GM18867 (cell line): ENCODE measurements around the gene KLK11.

Experiments
- ATAC-seq: cut with Tn5 transposase; IDR thresholded peaks from one replicate; pipeline ENCODE4 v1.9.1; 2021; ENCODE audit warnings: mild to moderate bottlenecking, moderate library complexity; ENCODE audit not compliant: unreplicated experiment

KLK11 gene

DNA sequence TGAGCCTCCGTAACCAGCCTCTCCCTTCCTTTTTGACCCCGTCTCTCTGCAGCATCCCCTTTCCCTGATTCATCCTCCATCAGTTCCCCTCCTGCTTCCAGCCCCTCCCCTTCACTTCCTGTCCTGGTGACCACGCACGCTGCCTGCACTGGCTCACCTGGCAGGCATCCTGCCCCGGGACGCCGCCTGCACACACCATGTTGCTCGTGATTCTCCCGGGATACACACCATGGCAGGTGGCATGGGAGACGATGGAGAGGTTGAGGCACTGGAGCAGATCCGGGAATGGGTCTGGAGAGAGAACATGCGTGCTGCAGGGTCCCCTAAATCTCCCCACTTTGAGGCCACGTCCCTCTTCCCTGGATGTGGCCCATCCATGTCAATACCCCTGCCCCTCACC, 4.2 kb upstream of the KLK11 start:
- ATAC-seq, result no peak

- ATAC-seq, result no peak
Observed at GRCh38 chr19:51029718-51030117, 3.3 kb upstream of the KLK11 start.

- ATAC-seq, result no peak
Observed at GRCh38 chr19:51027873-51028272, 1.5 kb upstream of the KLK11 start.

- ATAC-seq, result no peak
Observed at GRCh38 chr19:51027126-51027806, 850 bp upstream of the KLK11 start.

- ATAC-seq, result no peak
Observed at GRCh38 chr19:51025809-51026553, 435 bp downstream of the KLK11 start.

DNA sequence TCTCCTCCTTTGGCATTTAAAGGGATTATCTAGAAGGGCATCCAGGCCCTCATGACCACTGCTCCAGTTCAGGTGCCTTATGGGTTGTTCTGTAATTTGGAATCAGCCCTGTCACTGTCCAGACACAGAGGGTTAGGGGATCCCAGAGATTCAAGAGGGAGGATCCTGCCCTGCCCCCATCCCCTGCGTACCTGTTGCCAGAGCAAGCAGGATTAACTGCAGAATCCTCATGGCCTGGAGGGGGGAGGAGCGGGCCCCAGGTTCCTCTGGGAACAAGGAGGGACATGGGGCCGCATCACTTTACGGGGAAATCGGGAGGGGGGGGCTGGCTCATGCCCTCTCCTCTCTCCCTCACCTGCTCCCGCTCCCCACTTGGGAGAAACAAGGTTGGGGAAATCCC, 1.0 kb downstream of the KLK11 start:
- ATAC-seq, result no peak

- no peak for ATAC-seq
Observed at GRCh38 chr19:51024924-51025323, 1.5 kb downstream of the KLK11 start.

DNA sequence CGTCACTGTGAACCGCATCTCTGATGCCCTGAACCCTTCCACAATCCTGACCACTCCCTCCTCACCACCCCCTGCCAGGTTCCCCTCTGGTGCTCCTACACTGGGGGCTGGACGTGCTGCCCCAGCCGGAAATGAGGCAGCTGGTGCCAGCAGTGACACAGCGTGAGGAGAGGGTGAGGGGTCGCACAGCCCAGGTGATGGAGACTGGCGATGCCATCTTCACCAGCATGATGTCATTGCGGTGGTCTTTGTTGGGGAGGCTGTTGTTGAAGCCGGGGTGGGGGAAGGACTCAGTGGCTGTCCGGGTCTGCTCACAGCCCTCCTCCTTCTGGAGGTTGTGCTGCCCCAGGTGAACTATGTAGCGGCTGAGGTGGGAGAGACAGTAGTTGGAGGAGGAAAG, 2.5 kb downstream of the KLK11 start:
- no peak for ATAC-seq

- no peak for ATAC-seq
Observed at GRCh38 chr19:51022526-51022925, 3.9 kb downstream of the KLK11 start.

- no peak for ATAC-seq
Observed at GRCh38 chr19:51020988-51021651, 5.3 kb downstream of the KLK11 start.

DNA sequence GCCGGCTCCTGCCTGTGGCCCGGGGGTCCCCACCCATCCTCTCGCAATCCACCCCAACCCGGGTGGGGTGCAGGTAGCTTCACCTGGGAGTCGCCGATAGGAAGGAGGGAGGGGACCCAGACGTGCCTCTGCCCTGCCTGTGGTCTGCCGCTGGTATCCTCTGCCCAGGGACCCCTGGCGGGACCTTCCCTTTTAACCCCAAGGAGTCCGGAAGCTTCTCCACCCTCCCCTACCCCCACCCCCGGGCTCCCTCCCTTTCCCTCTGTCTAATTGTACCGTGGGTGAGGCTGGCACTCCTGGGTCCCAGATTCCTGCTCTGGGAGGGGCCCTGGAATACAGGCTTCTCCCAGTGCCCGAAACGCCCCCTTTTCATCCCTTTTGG, 6.9 kb downstream of the KLK11 start, which contains the start of gene KLK10:
TSS of gene KLK10 (minus strand) at position 166 of the 382 bp plus-strand sequence. CDS start 579 bp downstream, outside the sequence.
- ATAC-seq, result no peak

- no peak for ATAC-seq
Observed at GRCh38 chr19:51018745-51019543, 7.5 kb downstream of the KLK11 start.

- no peak for ATAC-seq
Observed at GRCh38 chr19:51016798-51017683, 9.4 kb downstream of the KLK11 start.

GRCh38 chr19:51015691-51016267, 10.6 kb downstream of the KLK11 start:
- ATAC-seq, result no peak

GRCh38 chr19:51014242-51014641, 12.2 kb downstream of the KLK11 start:
- ATAC-seq, result no peak

DNA sequence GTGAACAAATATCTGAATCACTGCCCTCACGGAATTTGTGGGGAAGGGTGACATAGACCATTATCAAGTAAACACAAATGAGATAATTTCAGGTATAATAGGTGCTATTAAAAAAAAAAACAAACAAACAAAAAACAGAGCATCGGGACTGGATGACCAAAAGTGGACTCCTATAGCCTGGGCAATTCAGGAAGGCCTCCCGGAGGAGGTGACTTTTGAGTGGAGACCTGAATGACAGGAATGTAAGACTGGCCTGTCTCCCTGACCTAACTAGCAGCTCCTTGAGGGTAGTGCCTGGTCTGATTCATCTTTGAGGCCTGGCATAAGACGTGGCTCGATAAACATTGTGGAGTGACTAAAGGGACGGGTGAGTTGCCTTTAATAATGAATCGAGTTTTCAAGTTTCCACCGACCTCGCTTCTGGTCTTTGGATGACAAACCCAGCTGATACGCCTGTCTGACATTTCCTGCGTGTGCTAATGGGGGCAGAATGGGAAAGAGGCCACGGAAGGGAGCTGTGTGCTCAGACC, 13.7 kb downstream of the KLK11 start:
- no peak for ATAC-seq

DNA sequence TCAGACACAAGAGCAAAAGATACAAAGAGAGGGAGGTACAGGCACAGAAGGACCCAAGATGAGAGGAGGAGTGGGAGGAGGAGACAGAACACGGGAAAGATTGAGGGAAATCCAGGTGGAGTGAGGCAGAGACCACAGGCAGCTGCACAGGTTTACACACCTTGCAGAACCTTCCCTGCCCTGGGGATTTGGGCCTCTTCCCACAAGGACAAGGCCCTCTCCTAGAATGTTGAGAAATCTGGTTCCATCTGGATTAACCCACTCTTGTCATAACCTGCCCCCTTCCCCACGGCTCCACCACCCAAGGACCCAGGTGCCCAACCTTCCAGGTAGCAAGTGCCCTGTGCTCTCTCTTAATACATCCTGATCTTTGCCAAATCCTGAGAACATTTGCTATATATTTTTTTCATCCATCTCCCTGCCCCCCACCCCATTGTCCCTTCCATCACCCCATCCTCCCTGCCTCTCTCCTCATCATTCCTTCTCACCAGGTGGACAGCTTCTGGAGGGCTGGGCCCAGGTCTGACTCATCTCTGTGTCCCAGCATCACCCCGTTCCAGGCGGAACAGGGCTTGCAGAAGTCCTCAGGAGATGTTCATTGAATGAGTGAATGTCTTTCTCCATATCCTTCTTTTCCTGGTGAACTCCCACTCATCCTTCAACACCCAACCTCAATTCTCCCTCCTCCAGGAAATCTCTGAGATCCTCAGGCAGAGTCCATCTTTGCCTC, 16.2 kb downstream of the KLK11 start:
- no peak for ATAC-seq

GRCh38 chr19:51009061-51009891, 17.1 kb downstream of the KLK11 start:
- no peak for ATAC-seq
